ENCODE data around the gene F10.

The F10 gene

GRCh38 chr13:113086991-113087922 is 35.3 kb upstream of the F10 start:
- DNase-seq (ENCODE audit: low read depth) = no peak

DNA sequence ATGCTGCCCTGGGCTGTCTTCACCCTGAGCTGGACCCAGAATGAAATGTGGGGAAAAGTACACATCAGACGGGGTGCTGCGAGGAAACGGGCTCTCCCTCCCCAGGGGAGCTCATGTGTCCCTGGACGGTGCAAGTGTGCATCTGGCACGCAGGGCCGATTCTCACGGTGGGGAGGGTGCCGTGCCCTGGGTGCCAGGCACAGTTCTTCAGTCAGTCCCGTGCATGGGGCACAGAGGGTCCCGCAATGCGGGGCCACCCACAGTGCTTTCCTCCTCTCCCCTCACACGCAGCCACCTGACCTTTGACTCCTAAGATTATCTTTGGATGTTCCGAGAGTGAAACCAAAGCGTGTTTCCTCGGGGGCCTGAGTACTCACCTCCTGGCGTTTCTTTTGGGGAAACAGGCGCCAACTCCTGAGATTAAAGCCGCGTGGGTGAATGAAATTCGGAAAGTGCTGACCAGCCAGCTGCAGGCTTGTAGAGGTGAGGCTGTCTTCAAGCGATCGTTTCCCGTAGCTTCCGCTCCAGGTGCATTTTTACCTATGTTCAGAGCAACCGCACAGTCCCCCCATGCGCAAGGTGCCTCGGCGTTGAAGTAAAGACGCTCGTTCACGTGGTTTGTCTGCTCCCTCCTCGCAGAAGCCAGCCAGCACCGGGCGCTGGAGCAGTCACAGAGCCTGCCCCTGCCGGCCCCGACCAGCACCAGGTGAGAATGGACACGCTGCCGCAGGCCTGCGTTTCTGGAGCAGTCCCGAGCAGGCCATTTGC is 34.5 kb upstream of the F10 start:
- DNase-seq (ENCODE audit: low read depth) = no peak

DNA sequence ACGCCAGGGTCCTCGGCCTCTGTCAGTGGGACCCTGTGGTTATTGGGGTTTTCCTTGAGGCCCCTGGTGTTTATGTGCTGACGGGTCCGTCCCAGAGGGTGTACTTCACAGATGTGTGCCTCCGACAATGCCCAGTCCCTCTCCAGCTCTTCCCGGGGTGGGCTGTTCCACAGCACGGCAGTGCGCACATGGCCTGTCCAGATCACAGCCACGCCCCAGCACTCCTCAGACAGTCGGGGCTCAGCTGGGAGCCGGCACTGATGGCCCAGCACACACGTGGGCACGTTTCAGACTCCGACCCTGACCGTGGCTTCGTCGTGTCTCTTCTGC is 33.9 kb upstream of the F10 start:
- DNase-seq (ENCODE audit: low read depth) = no peak

GRCh38 chr13:113089693-113090414 is 32.7 kb upstream of the F10 start:
- DNase-seq (ENCODE audit: low read depth) = no peak

- no peak for DNase-seq (ENCODE audit: low read depth)
Measured at GRCh38 chr13:113090415-113090770, 32.2 kb upstream of the F10 start.

- DNase-seq (ENCODE audit: low read depth) = no peak
Measured at GRCh38 chr13:113090806-113091205, 31.8 kb upstream of the F10 start.

GRCh38 chr13:113091211-113091771 is 31.3 kb upstream of the F10 start:
- no peak for DNase-seq (ENCODE audit: low read depth)

GRCh38 chr13:113091891-113092775 is 30.5 kb upstream of the F10 start:
- no peak for DNase-seq (ENCODE audit: low read depth)

- DNase-seq (ENCODE audit: low read depth) = no peak
Measured at GRCh38 chr13:113092776-113093579, 29.6 kb upstream of the F10 start.

DNA sequence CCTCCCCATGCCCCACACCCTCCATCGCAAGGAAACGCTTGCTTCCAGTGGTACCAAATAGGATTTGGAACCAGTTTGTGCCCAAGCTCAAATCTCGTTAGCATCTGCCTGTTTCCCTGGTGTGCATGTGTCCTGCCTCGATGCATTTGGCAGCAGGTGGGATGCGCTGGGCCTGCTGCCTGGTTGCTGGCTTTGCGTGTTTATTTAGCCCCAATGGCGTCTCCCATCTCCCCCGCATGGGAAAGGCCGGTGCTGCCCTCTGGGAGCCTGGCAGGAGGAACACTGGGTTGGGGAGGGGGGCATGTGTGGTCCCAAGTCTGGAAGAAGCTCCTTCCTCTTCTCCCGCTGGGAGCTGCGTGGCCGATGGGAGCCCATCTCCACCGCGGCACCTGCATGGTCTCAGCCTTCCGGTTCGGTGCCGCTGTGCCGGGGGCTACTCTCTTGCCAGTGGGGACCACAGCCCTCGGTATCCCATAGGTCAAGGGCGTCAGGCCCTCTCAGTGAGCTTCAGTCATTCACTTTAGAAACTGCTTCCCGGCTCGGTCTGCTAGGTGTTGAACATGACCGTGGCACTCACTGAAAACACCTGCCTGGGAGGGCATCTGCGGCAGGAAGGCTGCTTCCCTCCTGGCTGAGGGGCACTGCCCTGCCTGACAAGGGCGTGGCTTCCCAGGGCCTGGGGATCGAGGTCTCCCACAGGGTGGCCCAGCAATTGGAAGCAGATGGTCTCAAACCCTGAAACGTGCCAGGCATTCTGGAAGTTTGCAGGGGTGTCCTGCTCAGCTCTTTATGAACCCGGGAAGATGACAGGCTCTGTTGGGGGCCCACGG is 28.8 kb upstream of the F10 start:
- no peak for DNase-seq (ENCODE audit: low read depth)

DNA sequence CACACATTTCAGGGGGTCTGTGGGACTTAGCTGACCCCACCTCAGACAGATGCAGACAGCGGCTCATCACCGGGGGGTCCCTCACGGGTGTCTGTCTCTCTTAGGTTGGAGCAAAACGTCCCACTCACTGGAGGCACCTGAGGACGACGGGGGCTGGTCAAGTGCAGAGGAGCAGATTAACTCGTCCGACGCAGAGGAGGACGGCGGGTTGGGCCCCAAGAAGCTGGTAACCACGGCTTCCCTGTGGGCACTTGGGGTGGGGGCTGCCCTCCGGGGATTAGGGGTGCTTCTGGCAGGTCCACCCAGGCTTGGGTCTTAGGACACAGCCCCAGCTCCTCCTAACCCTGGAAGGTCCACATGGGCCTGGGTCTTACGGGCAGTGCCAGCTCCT is 28.2 kb upstream of the F10 start:
- no peak for DNase-seq (ENCODE audit: low read depth)

DNA sequence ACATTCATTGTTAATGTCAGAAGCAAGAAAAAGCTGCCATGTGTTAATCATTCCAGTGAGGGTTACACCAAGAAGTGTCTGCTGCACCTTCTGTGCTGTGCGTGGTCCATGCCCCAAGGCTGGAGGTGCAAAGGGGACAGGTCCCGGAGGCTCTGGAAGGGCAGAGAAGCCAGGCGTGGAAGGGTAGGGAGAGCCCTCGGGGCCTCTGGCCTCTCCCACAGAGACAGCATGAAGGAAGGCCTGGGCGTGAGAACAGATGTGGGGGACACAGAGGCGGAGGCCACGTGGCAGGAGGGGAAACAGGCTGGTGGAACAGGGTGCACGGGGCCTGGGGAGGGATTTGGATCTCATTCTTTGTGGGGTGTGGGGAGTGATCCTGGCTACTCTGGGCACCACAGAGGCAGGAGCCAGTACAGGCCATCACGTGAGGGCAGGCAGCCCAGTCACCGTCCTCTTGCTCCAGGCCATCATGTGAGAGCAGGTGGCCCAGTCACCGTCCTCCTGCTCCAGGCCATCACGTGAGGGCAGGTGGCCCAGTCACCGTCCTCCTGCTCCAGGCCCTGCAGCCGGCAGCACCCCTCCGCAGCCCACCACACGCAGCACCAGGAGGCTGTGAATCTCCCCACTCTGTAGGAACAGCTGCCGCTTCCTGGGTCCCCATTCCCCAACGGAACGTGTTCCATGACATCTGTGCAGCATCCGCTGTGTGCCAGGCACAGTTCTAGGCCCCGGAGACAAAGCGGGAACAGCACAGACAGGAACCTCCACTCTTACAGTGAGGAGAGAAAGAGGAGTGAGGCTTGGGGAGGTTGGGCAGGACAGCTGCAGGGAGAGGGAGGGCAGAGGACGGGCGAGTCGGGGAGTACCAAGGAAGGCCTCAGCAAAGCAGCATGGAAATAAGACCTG is 27.2 kb upstream of the F10 start:
- DNase-seq (ENCODE audit: low read depth) = no peak

- DNase-seq (ENCODE audit: low read depth) = no peak
Measured at GRCh38 chr13:113096052-113096744, 26.4 kb upstream of the F10 start.

DNA sequence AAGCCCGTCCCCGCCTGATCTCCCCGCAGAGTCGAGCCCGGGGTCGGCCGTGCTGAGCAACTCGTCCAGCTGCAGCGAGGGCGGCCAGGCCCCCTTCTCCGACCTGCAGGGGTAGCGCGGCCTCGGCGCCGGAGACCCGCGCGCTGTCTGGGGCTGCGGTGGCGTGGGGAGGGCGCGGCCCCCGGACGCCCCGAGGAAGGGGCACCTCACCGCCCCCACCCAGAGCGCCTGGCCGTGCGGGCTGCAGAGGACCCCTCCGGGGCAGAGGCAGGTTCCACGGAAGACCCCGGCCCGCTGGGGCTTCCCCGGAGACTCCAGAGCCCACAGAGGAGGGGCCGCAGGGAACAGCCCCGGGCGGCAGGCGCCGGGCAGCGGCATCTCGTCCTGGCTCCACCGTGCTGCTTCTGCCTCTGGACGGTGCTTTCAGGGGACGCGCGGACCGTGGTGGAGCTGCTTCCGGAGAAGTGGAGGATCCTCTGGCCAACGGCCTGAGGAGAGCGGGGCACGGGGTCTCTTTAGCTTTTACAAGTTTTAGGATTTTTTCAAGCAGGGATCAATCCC is 25.8 kb upstream of the F10 start:
- DNase-seq (ENCODE audit: low read depth) = no peak

DNA sequence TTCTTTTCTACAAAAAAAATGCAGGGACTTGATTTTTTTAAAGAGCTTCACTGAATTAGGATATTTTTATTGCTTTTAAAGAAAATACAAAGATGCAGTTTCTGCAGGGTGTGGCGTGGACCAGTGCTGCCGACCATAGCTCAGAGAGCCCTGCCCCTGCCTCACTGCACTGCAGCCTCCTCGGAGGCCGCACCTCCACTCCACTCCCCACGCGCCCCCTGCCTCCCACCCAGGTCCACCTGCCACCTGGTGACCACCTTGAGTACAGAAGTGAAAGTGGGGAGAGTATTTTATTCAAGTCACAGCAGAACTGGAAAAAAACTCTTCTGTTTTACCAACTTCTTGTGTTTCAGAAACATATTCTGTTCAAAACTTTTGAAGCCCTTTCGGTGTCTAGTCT is 24.9 kb upstream of the F10 start:
- DNase-seq (ENCODE audit: low read depth) = no peak

DNA sequence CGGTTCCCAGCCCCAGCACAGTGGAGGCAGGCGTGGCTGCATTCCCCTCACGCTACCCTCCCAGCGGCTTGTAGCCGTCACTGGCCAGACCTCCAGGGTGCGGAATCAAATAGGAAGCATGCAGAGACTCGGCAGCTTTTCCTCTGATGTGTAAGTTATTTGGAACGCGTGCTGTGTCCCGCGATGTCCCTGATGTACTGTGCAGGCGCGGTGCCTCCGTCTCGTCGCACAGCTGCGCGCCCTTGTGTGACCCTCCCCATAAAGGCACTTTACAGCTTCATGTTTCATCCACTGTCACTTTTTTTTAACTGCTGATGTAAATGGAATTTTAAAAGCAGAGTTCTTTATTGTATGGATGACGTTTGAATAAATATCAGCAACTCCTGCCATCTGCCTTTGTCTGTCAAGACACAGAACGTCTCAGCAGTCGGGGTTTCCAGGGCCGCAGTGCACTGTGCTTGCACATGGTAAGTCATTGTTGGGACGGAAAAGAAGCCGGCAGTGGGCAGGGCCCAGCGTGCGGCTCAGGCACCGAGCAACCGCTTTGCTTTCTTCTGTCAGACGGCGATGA is 24.4 kb upstream of the F10 start:
- no peak for DNase-seq (ENCODE audit: low read depth)

- DNase-seq (ENCODE audit: low read depth) = no peak
Measured at GRCh38 chr13:113099142-113099541, 23.5 kb upstream of the F10 start.
